Smooth muscle cell (in vitro differentiated cells): ENCODE data around the gene PNPT1. TPM values are rescaled to one million over a fixed set of nuclear protein-coding genes. Genes with fewer than 3 reads are reported as not detected.

ENCODE experiments used
- DNase-seq: peaks from one replicate; lab custom pipeline; 2025; ENCODE audit not compliant: unreplicated experiment; lab: John Stamatoyannopoulos, UW
- H2AFZ ChIP-seq: fragments of 200-600 bp; sonication (generic); 2 replicates; pipeline ENCODE4 v1.6.0; 2016; ENCODE audit warnings: antibody characterized with exemption, low read depth, mild to moderate bottlenecking
- H3F3A ChIP-seq: fragments of 200-600 bp; sonication (generic); 2 replicates; pipeline ENCODE4 v1.6.0; 2017; ENCODE audit warnings: antibody characterized with exemption, low read depth
- H3K27ac ChIP-seq: fragments of 200-600 bp; sonication (generic); 2 replicates; pipeline ENCODE4 v1.5.1; 2016; ENCODE audit warnings: low read depth, mild to moderate bottlenecking
- H3K27me3 ChIP-seq: fragments of 200-600 bp; sonication (generic); 2 replicates; pipeline ENCODE4 v1.6.1; 2016; ENCODE audit warnings: low read depth, mild to moderate bottlenecking
- H3K36me3 ChIP-seq: fragments of 200-600 bp; sonication (generic); 2 replicates; pipeline ENCODE4 v1.5.1; 2016; ENCODE audit warnings: low read depth
- H3K4me1 ChIP-seq: fragments of 200-600 bp; sonication (generic); 2 replicates; pipeline ENCODE4 v1.5.1; 2016; ENCODE audit warnings: low read depth
- H3K4me2 ChIP-seq: fragments of 200-600 bp; sonication (generic); 2 replicates; pipeline ENCODE4 v1.6.0; 2016; ENCODE audit warnings: mild to moderate bottlenecking
- H3K4me3 ChIP-seq: fragments of 200-600 bp; sonication (generic); 2 replicates; pipeline ENCODE4 v1.5.1; 2016; ENCODE audit warnings: mild to moderate bottlenecking
- H3K79me2 ChIP-seq: fragments of 200-600 bp; sonication (generic); 2 replicates; pipeline ENCODE4 v1.6.0; 2016; ENCODE audit warnings: low read depth, mild to moderate bottlenecking
- H3K9ac ChIP-seq: fragments of 200-600 bp; sonication (generic); 2 replicates; pipeline ENCODE4 v1.6.0; 2016; ENCODE audit warnings: low read depth
- H3K9me3 ChIP-seq: fragments of 200-600 bp; sonication (generic); replicated peaks from 2 replicates; pipeline ENCODE4 v1.5.1; 2016; ENCODE audit warnings: low read depth
- H4K20me1 ChIP-seq: fragments of 200-600 bp; sonication (generic); 2 replicates; pipeline ENCODE4 v1.6.0; 2016; ENCODE audit warnings: low read depth
- CTCF ChIP-seq: fragments of 200-600 bp; sonication (generic); IDR thresholded peaks from 2 replicates; pipeline ENCODE4 v1.5.1; 2017; ENCODE audit warnings: borderline replicate concordance, mild to moderate bottlenecking, antibody characterized with exemption; ENCODE audit not compliant: insufficient read depth, poor library complexity, severe bottlenecking
- WGBS: methylation state at CpG from one replicate; pipeline ENCODE4 v1.1.7; 2016; ENCODE audit warnings: low lambda C conversion rate; 5-methylcytosine and 5-hydroxymethylcytosine counted together
- polyA plus RNA-seq: library from polyadenylated mRNA; unstranded; fragments of >200 nt; fragmentation: Nextera tagmentation; extraction: Ambion mirVana; gene quantifications from 2 replicates; pipeline ENCODE4 v1.2.1, GENCODE V29; 2016
- total RNA-seq: library from RNA; depleted of rRNA; stranded (reverse); fragments of >200 nt; gene quantifications from 2 replicates; pipeline ENCODE4 v1.2.3, GENCODE V29; 2014

PNPT1 gene
- total and polyA plus RNA-seq, 2 experiments from 2014 or later = 7.9 to 16.9 TPM

GRCh38 chr2:55628931-55629330 is 64.7 kb downstream of the PNPT1 start:
- Histone ChIP-seq H3K4me2 (no peak overlapping the region), H3F3A (no peaks in the 10 kb centered on the region), H4K20me1 (peaks cover 11% of the 10 kb centered on the region), H3K79me2 (no peaks in the 10 kb centered on the region), H3K4me1 (no peaks in the 10 kb centered on the region), H3K36me3 (no peaks in the 10 kb centered on the region), H3K27me3 (no peaks in the 10 kb centered on the region), H2AFZ (no peak overlapping the region), H3K4me3 (no peak overlapping the region), H3K9me3 (no peaks in the 10 kb centered on the region), H3K27ac (no peak overlapping the region), H3K9ac (no peak overlapping the region)
- TF ChIP-seq CTCF = no peak
- WGBS = 93% methylated on average over 2 of the region's 2 CpGs
- no peak for DNase-seq

GRCh38 chr2:55627915-55628314 is 65.7 kb downstream of the PNPT1 start:
- H3K4me3 ChIP-seq = no peak overlapping the region
- no peak overlapping the region for H3K27ac ChIP-seq
- H3K36me3 ChIP-seq = no peaks in the 10 kb centered on the region
- no peak overlapping the region for H3K9ac ChIP-seq
- no peaks in the 10 kb centered on the region for H3K79me2 ChIP-seq
- H3K27me3 ChIP-seq = no peaks in the 10 kb centered on the region
- TF ChIP-seq CTCF = no peak
- H2AFZ ChIP-seq = no peak overlapping the region
- no peak overlapping the region for H3K4me2 ChIP-seq
- peaks cover 20% of the 10 kb centered on the region for H4K20me1 ChIP-seq
- no peak for DNase-seq
- no peaks in the 10 kb centered on the region for H3F3A ChIP-seq
- H3K4me1 ChIP-seq = no peaks in the 10 kb centered on the region
- no peaks in the 10 kb centered on the region for H3K9me3 ChIP-seq
- WGBS = 94% methylated on average over 1 of the region's 1 CpG

DNA sequence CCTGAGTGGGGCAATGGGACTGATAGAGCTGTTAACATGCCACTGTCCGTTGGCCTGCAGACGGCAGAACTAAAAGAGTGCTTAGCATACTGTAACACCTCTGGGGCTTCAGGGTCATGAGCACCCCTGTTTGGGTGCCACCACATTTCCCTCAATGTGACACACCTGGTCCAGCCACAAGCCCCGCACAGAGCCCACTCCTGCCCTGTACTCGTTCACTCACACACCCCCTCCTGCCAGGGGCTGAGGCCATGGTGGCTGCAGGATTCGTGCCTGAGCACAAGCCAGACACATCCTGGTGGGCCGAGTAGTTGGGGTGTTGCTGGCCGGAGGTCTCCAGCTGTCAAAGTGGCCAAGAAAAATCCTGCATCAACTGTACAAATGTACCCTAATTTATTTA is 71.8 kb downstream of the PNPT1 start:
- no peak overlapping the region for H3K9ac ChIP-seq
- peaks cover 34% of the 10 kb centered on the region for H3K79me2 ChIP-seq
- no peaks in the 10 kb centered on the region for H3K36me3 ChIP-seq
- no peaks in the 10 kb centered on the region for H3K27me3 ChIP-seq
- no peaks in the 10 kb centered on the region for H3K9me3 ChIP-seq
- peaks cover 51% of the 10 kb centered on the region for H4K20me1 ChIP-seq
- no peak for TF ChIP-seq CTCF
- 94% methylated on average over 7 of the region's 7 CpGs for WGBS
- DNase-seq = no peak
- H3K27ac ChIP-seq = no peak overlapping the region
- H3K4me2 ChIP-seq = no peak overlapping the region
- H3K4me1 ChIP-seq = peaks cover 13% of the 10 kb centered on the region
- H3K4me3 ChIP-seq = no peak overlapping the region
- no peaks in the 10 kb centered on the region for H3F3A ChIP-seq
- no peak overlapping the region for H2AFZ ChIP-seq

GRCh38 chr2:55620123-55620779 is 73.4 kb downstream of the PNPT1 start:
- 87% methylated on average over 3 of the region's 3 CpGs for WGBS
- Histone ChIP-seq H3K9ac (no peak overlapping the region), H3K79me2 (peaks cover 50% of the 10 kb centered on the region), H2AFZ (no peak overlapping the region), H3K4me2 (peak overlapping the region; percentile 92), H4K20me1 (peaks cover 51% of the 10 kb centered on the region), H3K9me3 (no peaks in the 10 kb centered on the region), H3K4me3 (no peak overlapping the region), H3K27me3 (no peaks in the 10 kb centered on the region), H3F3A (no peaks in the 10 kb centered on the region), H3K27ac (no peak overlapping the region), H3K36me3 (no peaks in the 10 kb centered on the region), H3K4me1 (peaks cover 16% of the 10 kb centered on the region)
- DNase-seq = no peak
- TF ChIP-seq CTCF = peak; percentile 28
